ENCODE measurements around the gene AKAP11. TPM values are rescaled to one million over a fixed set of nuclear protein-coding genes. Genes with fewer than 3 reads are reported as not detected.

AKAP11 gene
- total and polyA plus RNA-seq, 2 of the 8 experiments (the other 6 are each of a cell fraction or from before 2014, with no cell fraction given) = 4.5 to 21.9 TPM

DNA sequence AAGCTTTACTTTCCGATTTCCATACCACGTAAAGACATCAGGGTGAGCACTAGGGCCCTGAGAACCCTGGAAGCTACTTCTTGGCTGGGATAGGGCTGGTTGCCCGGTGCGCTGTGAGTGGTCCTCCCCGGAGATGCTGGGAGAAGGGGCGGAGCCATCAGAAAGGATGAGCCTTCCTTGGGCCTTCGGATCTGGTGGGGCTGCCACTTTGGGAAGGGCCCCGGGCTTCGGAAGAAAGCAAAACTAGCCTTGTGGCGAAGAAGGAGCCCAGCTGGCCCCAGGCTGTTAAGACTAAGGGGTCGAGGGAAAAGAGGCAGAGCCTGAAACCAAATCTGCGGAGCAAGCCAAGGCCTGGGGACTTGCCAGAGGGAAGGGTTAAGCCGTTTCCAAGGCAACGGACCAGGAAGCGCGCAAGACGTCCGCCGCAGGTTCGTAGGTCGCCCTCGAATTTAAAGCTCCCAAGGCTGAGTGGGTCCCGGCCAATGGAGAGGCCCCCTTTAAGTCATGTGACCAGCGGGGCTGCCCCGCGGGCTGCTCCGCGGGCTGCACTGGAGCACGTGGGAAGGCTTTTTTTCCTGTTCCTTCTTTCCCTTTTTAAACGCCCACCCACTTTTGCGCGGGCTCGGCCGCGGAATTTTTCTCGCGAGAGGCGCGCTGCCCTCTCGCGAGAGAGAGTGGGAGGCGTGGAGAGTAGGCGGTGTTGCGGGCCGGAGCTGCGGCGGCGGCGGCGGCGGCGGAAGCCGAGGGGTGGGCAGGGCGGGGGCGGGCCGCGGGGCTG, 426 bp upstream of the AKAP11 start (continued):
- TF ChIP-seq POLR2AphosphoS5 (IDR thresholded peaks at IDR 0.05; ENCODE audit: low read depth, low read length) (no peak; the same call in 1 of the 2 replicates), GABPA (IDR thresholded peaks at IDR 0.05; ENCODE audit: borderline replicate concordance, insufficient read depth, low read length) (no peak), PHF8 (conservative IDR thresholded peaks at IDR 0.05; ENCODE audit: low read depth, low read length) (peak; percentile 36), CHD1 (IDR thresholded peaks at IDR 0.05; ENCODE audit: low read depth, low read length) (no peak), JUN (IDR thresholded peaks at IDR 0.05; ENCODE audit: low read depth, low read length) (no peak), CREB1 (IDR thresholded peaks at IDR 0.05) (no peak), HDAC6 (IDR thresholded peaks at IDR 0.05; ENCODE audit: low read depth, low read length) (no peak), RFX5 (IDR thresholded peaks at IDR 0.05; ENCODE audit: borderline replicate concordance, low read depth, low read length) (no peak), BACH1 (IDR thresholded peaks at IDR 0.05; ENCODE audit: low read length) (peak; percentile 78), CHD7 (IDR thresholded peaks at IDR 0.05; ENCODE audit: insufficient replicate concordance, low read length) (no peak)
